Hindlimb muscle (tissue), 1 donor: ENCODE data around the gene GTF3C2. TPM values are rescaled to one million over a fixed set of nuclear protein-coding genes. Genes with fewer than 3 reads are reported as not detected.
A peak's percentile ranks its signal among the peaks of the same experiment; 100 is the strongest.

Source experiments
- DNase-seq: peaks from one replicate; pipeline ENCODE4 v3.0.0-alpha.2; 2013
- polyA plus RNA-seq: library from polyadenylated mRNA; unstranded; fragments of 120-200 nt; gene quantifications from one replicate; pipeline ENCODE4 v1.2.1, GENCODE V29; 2013; ENCODE audit not compliant: insufficient read length

GTF3C2 gene
- 32.5 TPM for polyA plus RNA-seq

- peak; percentile 96 for DNase-seq
Observed at GRCh38 chr2:27356382-27357181, at the start of gene GTF3C2. TSS of gene GTF3C2 (minus strand) at chr2:27356764. CDS start at chr2:27343554, 13,210 bp downstream.

GRCh38 chr2:27400348-27401135, 44.0 kb upstream of the GTF3C2 start:
- no peak for DNase-seq

GRCh38 chr2:27398962-27399361, 42.4 kb upstream of the GTF3C2 start:
- no peak for DNase-seq

GRCh38 chr2:27393225-27393624, 36.7 kb upstream of the GTF3C2 start:
- DNase-seq: no peak

GRCh38 chr2:27390822-27391679, 34.5 kb upstream of the GTF3C2 start:
- DNase-seq: no peak

GRCh38 chr2:27381577-27382181, 25.1 kb upstream of the GTF3C2 start:
- DNase-seq: no peak

- DNase-seq: peak; percentile 95
Observed at GRCh38 chr2:27380626-27381545, 24.3 kb upstream of the GTF3C2 start, which contains the start of gene ZNF513. TSS of gene ZNF513 (minus strand) at chr2:27380734. CDS start at chr2:27380526, 208 bp downstream.

GRCh38 chr2:27379836-27380625, 23.5 kb upstream of the GTF3C2 start:
- DNase-seq: no peak

GRCh38 chr2:27379383-27379835, 22.8 kb upstream of the GTF3C2 start:
- no peak for DNase-seq

- DNase-seq: no peak
Observed at GRCh38 chr2:27378809-27379290, 22.3 kb upstream of the GTF3C2 start.

GRCh38 chr2:27378096-27378808, 21.7 kb upstream of the GTF3C2 start:
- DNase-seq: no peak

GRCh38 chr2:27377618-27378095, 21.1 kb upstream of the GTF3C2 start:
- no peak for DNase-seq

- no peak for DNase-seq
Observed at GRCh38 chr2:27376866-27377617, 20.5 kb upstream of the GTF3C2 start.

- no peak for DNase-seq
Observed at GRCh38 chr2:27376151-27376865, 19.7 kb upstream of the GTF3C2 start.

GRCh38 chr2:27375513-27376099, 19.0 kb upstream of the GTF3C2 start:
- no peak for DNase-seq

- DNase-seq: no peak
Observed at GRCh38 chr2:27373567-27373966, 17.0 kb upstream of the GTF3C2 start.

- no peak for DNase-seq
Observed at GRCh38 chr2:27372937-27373336, 16.4 kb upstream of the GTF3C2 start.
